ENCODE data around the gene CLTRN.

Gene CLTRN

DNA sequence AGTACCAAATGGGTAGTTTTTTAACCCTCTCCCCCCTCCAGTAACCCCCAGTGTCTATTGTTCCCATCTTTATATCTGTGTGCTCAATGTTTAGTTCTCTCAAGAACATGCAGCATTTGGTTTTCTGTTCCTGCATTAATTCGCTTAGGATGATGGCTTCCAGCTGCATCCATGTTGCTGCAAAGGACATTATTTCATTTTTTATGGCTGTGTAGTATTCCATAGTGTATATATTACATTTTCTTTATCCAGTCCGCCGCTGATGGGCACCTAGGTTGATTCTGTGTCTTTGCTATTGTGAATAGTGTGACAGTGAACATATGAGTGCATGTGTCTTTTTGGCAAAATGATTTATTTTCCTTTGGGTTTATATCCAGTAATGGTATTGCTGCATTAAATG lies 31.9 kb upstream of the CLTRN start:
- H3K9me3 ChIP-seq (ENCODE audit: control insufficient read depth, insufficient read depth, low read length): no peaks in the 10 kb centered on the region
- H3K4me1 ChIP-seq (ENCODE audit: control insufficient read depth, low read length): no peaks in the 10 kb centered on the region
- no peaks in the 10 kb centered on the region for H3K79me2 ChIP-seq (ENCODE audit: control insufficient read depth, low read length)
- H3F3A ChIP-seq (ENCODE audit: control insufficient read depth, insufficient read depth): no peaks in the 10 kb centered on the region
- H3K9me2 ChIP-seq (replicated peaks; ENCODE audit: control insufficient read depth, low read length): no peaks in the 10 kb centered on the region
- no peak overlapping the region for H3K27ac ChIP-seq (ENCODE audit: low read depth, low read length)
- TF ChIP-seq, protein P1, sequence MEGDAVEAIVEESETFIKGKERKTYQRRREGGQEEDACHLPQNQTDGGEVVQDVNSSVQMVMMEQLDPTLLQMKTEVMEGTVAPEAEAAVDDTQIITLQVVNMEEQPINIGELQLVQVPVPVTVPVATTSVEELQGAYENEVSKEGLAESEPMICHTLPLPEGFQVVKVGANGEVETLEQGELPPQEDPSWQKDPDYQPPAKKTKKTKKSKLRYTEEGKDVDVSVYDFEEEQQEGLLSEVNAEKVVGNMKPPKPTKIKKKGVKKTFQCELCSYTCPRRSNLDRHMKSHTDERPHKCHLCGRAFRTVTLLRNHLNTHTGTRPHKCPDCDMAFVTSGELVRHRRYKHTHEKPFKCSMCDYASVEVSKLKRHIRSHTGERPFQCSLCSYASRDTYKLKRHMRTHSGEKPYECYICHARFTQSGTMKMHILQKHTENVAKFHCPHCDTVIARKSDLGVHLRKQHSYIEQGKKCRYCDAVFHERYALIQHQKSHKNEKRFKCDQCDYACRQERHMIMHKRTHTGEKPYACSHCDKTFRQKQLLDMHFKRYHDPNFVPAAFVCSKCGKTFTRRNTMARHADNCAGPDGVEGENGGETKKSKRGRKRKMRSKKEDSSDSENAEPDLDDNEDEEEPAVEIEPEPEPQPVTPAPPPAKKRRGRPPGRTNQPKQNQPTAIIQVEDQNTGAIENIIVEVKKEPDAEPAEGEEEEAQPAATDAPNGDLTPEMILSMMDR (IDR thresholded peaks at IDR 0.05; ENCODE audit: low read depth, low read length, poor library complexity, severe bottlenecking): no peak
- no peak for TF ChIP-seq EZH2phosphoT487 (IDR thresholded peaks at IDR 0.05; ENCODE audit: borderline replicate concordance, low read length)
- 0 out of 2 replicates have a peak, but pooled peaks cover 3% of the 10 kb centered on the region for H3K36me3 ChIP-seq (ENCODE audit: control insufficient read depth, low read length)
- H3K4me2 ChIP-seq (ENCODE audit: low read length): no peak overlapping the region
- no peaks in the 10 kb centered on the region for H4K20me1 ChIP-seq (ENCODE audit: control insufficient read depth, insufficient read depth, low read depth, low read length)
- H3K27me3 ChIP-seq (ENCODE audit: control insufficient read depth, low read length): no peaks in the 10 kb centered on the region
- no peak overlapping the region for H3K4me3 ChIP-seq (ENCODE audit: low read length)

DNA sequence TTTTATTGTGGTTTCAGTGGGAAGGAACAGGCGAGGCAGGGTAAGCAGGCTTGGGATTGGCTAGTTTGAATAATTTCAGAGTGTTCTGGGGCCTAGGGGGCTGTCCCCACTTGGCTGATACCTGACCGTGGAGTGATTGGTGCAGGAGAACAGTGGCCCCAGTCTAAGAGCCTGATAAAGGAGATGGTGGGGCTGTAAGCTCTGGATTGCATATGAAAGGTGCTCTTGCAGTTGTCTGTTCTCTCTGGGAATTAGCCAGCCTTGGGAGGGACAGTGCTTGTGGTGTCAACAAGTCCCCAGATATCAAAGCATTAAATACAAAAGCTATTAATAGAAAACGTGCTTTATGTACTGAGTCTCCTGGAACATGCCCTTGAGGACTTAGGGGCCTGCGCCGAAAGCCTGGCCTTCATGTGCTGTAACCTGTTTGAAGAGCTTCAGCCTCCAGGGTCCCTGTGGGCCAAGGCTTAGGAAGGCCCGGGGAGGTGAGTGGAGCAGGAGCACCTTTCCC lies 30.4 kb upstream of the CLTRN start:
- Histone ChIP-seq H3K4me1 (ENCODE audit: control insufficient read depth, low read length) (no peaks in the 10 kb centered on the region), H3K4me2 (ENCODE audit: low read length) (no peak overlapping the region), H4K20me1 (ENCODE audit: control insufficient read depth, insufficient read depth, low read depth, low read length) (no peaks in the 10 kb centered on the region)

DNA sequence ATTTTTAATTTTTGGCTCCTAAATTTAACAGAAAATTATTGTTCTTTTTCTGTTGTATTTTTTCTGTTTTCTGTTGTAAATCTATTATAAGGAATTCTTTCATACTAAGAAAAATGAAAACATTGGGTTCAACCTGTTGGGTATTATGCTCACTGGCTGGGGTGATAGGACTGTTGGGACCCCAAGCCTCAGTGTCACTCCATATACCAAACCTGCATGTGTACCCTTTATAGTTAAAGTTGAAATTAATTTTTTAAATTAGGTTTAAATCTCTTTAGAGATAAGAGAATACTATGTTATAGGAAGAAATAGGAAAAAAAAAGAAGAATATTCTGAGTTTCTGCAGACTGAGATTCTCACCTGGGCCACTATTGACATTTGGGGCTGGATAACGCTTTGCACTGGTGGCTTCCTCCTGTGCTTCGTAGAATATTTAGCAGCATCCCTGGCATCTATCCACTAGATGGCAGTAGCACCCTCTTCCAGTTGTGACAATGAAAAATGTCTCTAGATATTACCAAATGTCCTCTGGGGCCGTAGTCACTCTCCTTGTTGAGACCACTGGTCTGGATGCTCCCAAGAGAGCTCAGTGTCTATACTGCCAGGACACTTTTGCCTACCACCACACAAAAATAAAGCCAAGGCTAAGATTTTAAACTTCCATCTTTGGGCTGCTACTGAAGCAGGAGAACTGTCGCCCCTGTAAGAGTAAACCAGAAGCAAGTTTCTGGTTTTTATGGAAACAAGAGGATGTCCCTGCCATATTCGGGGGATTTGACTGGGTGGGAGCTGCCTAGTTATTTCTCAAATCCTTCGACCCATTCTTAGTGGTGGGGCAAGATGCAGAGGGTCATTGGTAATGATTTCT lies 22.4 kb upstream of the CLTRN start:
- TF ChIP-seq, protein P1 (IDR thresholded peaks at IDR 0.05; ENCODE audit: low read depth, low read length, poor library complexity, severe bottlenecking): peak; percentile 63
- TF ChIP-seq EZH2phosphoT487 (IDR thresholded peaks at IDR 0.05; ENCODE audit: borderline replicate concordance, low read length): no peak
- peaks cover 25% of the 10 kb centered on the region for H3K79me2 ChIP-seq (ENCODE audit: control insufficient read depth, low read length)
- H3K36me3 ChIP-seq (ENCODE audit: control insufficient read depth, low read length): peaks cover 6% of the 10 kb centered on the region

More for the DNA sequence above, 30.4 kb upstream of the CLTRN start:
- Histone ChIP-seq H3F3A (ENCODE audit: control insufficient read depth, insufficient read depth) (no peaks in the 10 kb centered on the region), H3K4me3 (ENCODE audit: low read length) (no peak overlapping the region), H3K9me2 (replicated peaks; ENCODE audit: control insufficient read depth, low read length) (no peaks in the 10 kb centered on the region), H3K79me2 (ENCODE audit: control insufficient read depth, low read length) (no peaks in the 10 kb centered on the region), H3K27me3 (ENCODE audit: control insufficient read depth, low read length) (no peaks in the 10 kb centered on the region), H3K36me3 (ENCODE audit: control insufficient read depth, low read length) (0 out of 2 replicates have a peak, but pooled peaks cover 3% of the 10 kb centered on the region), H3K27ac (ENCODE audit: low read depth, low read length) (no peak overlapping the region), H3K9me3 (ENCODE audit: control insufficient read depth, insufficient read depth, low read length) (no peaks in the 10 kb centered on the region)
- TF ChIP-seq EZH2phosphoT487 (IDR thresholded peaks at IDR 0.05; ENCODE audit: borderline replicate concordance, low read length): no peak
- TF ChIP-seq, protein P1 (IDR thresholded peaks at IDR 0.05; ENCODE audit: low read depth, low read length, poor library complexity, severe bottlenecking): no peak

More for the DNA sequence above, 22.4 kb upstream of the CLTRN start:
- Histone ChIP-seq H3K27ac (ENCODE audit: low read depth, low read length) (no peak overlapping the region), H3K27me3 (ENCODE audit: control insufficient read depth, low read length) (no peaks in the 10 kb centered on the region), H3K4me2 (ENCODE audit: low read length) (no peak overlapping the region), H4K20me1 (ENCODE audit: control insufficient read depth, insufficient read depth, low read depth, low read length) (no peaks in the 10 kb centered on the region), H3K9me2 (replicated peaks; ENCODE audit: control insufficient read depth, low read length) (no peaks in the 10 kb centered on the region), H3K4me3 (ENCODE audit: low read length) (no peak overlapping the region), H3F3A (ENCODE audit: control insufficient read depth, insufficient read depth) (no peaks in the 10 kb centered on the region), H3K4me1 (ENCODE audit: control insufficient read depth, low read length) (no peaks in the 10 kb centered on the region), H3K9me3 (ENCODE audit: control insufficient read depth, insufficient read depth, low read length) (no peaks in the 10 kb centered on the region)
